CD8-positive, alpha-beta memory T cell (primary cell): ENCODE measurements around the gene SLC5A10. TPM values are rescaled to one million over a fixed set of nuclear protein-coding genes. Genes with fewer than 3 reads are reported as not detected.

Experiments
- CTCF ChIA-PET: fragments of 350-600 bp; sonication (Branson Sonifier 250); formaldehyde crosslinking; loops from one replicate; lab custom pipeline; 2021; ENCODE audit warnings: antibody characterized with exemption; lab: Charles Lee
- POLR2A ChIA-PET: fragments of 350-600 bp; sonication (Branson Sonifier 250); formaldehyde crosslinking; loops from one replicate; lab custom pipeline; 2021; ENCODE audit warnings: antibody characterized with exemption; lab: Charles Lee
- DNase-seq, 5 donors: peaks; one replicate each; pipeline versions ENCODE4 v3.0.0 to v3.0.0-alpha.2; 2020 to 2022; ENCODE audit warnings: mixed read lengths in 1 of 5
- H3K27ac ChIP-seq: one replicate; pipeline ENCODE4 v1.7.0; 2013; ENCODE audit warnings: low read depth, mild to moderate bottlenecking, low read length, moderate library complexity
- H3K27me3 ChIP-seq: 2 replicates; pipeline ENCODE4 v1.7.0; 2013; ENCODE audit warnings: low read length, mild to moderate bottlenecking; ENCODE audit not compliant: insufficient read depth, poor library complexity, severe bottlenecking
- H3K36me3 ChIP-seq: 2 replicates; pipeline ENCODE4 v1.7.0; 2013; ENCODE audit warnings: mild to moderate bottlenecking, low read length, moderate library complexity; ENCODE audit not compliant: insufficient read depth
- H3K4me1 ChIP-seq: 2 replicates; pipeline ENCODE4 v1.7.0; 2013; ENCODE audit warnings: mild to moderate bottlenecking, low read length, moderate library complexity; ENCODE audit not compliant: insufficient read depth
- H3K4me3 ChIP-seq: 2 replicates; pipeline ENCODE4 v1.7.0; 2013; ENCODE audit warnings: mild to moderate bottlenecking, low read length
- H3K9me3 ChIP-seq: 2 replicates; pipeline ENCODE4 v1.7.0; 2013; ENCODE audit warnings: mild to moderate bottlenecking, low read length
- H3K27ac Mint-ChIP-seq, 8 donors: one replicate each; pipeline ENCODE4 v1.8.0; 2020 to 2021; ENCODE audit warnings: mixed read lengths in 8 of 8, mild to moderate bottlenecking in 6 of 8, inconsistent platforms in 3 of 8, moderate library complexity in 3 of 8
- H3K27me3 Mint-ChIP-seq, 2 donors: one replicate each; pipeline ENCODE4 v1.8.0; 2020 to 2021; ENCODE audit warnings: mixed read lengths in 2 of 2, mild to moderate bottlenecking in 1 of 2, moderate library complexity in 1 of 2
- H3K36me3 Mint-ChIP-seq, 3 donors: one replicate each; pipeline ENCODE4 v1.8.0; 2020 to 2021; ENCODE audit warnings: mixed read lengths in 3 of 3, inconsistent platforms in 1 of 3, mild to moderate bottlenecking in 1 of 3
- H3K4me1 Mint-ChIP-seq, 3 donors: one replicate each; pipeline ENCODE4 v1.8.0; 2020 to 2021; ENCODE audit warnings: mixed read lengths in 3 of 3, inconsistent platforms in 1 of 3, mild to moderate bottlenecking in 1 of 3
- H3K4me3 Mint-ChIP-seq, 7 donors: one replicate each; pipeline ENCODE4 v1.8.0; 2020 to 2021; ENCODE audit warnings: mixed read lengths in 7 of 7, mild to moderate bottlenecking in 6 of 7, moderate library complexity in 4 of 7, inconsistent platforms in 2 of 7
- H3K9me3 Mint-ChIP-seq, 5 donors: one replicate each; pipeline ENCODE4 v1.8.0; 2020 to 2022; ENCODE audit warnings: mixed read lengths in 5 of 5, mild to moderate bottlenecking in 3 of 5, moderate library complexity in 2 of 5, inconsistent platforms in 1 of 5
- polyA plus RNA-seq: library from polyadenylated mRNA; unstranded; fragments of 300-500 nt; fragmentation: Illumina TruSeq; gene quantifications from one replicate; pipeline ENCODE4 v1.2.3, GENCODE V29; 2021
- total RNA-seq, 2 experiments: library from RNA; stranded (reverse); gene quantifications; one replicate each; pipeline ENCODE4 v1.2.3, GENCODE V29; 2021

Gene SLC5A10
- total and polyA plus RNA-seq, 3 experiments from 2014 or later: not detected

DNA sequence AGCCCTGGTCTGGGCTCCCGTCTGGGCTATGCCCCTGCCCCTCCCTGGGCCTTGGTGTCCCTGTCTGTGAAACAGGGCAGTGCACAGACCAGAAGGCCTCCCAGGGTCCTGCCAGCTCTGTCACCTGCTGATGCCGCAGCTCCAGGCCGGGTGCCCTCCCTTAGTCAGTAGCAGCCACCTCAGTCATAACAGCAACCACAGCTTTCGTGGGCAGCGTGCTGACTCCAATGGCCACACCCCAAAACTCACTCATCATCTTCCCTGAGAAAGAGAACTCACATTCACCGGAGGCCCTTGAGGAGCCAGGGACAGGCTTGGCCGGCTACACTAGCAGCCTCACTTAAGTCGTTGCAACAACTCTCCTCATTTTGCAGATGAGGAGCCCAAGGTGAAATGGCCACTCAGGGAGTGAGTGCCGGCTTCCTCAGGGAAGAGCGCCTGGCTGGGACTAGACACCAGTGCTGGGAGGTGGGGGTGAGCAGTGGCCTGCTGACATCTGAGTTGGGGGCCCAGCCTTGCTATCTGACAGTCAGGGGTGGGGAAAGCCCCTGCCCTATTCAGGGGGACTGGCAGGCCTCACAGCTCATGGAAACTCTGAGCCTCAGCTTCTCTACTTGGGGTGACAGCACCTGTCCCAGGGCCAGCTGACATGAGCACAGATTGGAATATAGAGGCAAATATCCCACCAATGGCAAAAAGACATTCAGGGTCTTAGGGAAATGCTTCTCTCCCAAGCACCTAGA is 22.6 kb downstream of the SLC5A10 start:
- DNase-seq: no peak
- H3K4me3 ChIP-seq: no peak overlapping the region
- H3K27me3 ChIP-seq: no peaks in the 10 kb centered on the region
- no peaks in the 10 kb centered on the region for H3K36me3 ChIP-seq
- POLR2A ChIA-PET: interaction anchor here (0.5 kb wide), 1 partner anchor 78 kb away, joined by 8 read pairs; no protein-coding TSS in a partner anchor
- no peaks in the 10 kb centered on the region for H3K9me3 Mint-ChIP-seq
- peak overlapping the region in 1 of 8 donors; percentile 58 for H3K27ac Mint-ChIP-seq
- H3K4me1 ChIP-seq: no peaks in the 10 kb centered on the region
- H3K4me3 Mint-ChIP-seq: no peak overlapping the region
- no peak overlapping the region for H3K27ac ChIP-seq
- H3K4me1 Mint-ChIP-seq: peaks cover 0 to 9% (median 2%) of the 10 kb centered on the region in 3 donors
- no peaks in the 10 kb centered on the region for H3K27me3 Mint-ChIP-seq
- peaks cover 0 to 66% (median 0%) of the 10 kb centered on the region in 3 donors for H3K36me3 Mint-ChIP-seq
- no peaks in the 10 kb centered on the region for H3K9me3 ChIP-seq
- CTCF ChIA-PET: interaction anchor here (1.3 kb wide), 1 partner anchor 13 kb away, joined by 3 read pairs; no protein-coding TSS in a partner anchor

DNA sequence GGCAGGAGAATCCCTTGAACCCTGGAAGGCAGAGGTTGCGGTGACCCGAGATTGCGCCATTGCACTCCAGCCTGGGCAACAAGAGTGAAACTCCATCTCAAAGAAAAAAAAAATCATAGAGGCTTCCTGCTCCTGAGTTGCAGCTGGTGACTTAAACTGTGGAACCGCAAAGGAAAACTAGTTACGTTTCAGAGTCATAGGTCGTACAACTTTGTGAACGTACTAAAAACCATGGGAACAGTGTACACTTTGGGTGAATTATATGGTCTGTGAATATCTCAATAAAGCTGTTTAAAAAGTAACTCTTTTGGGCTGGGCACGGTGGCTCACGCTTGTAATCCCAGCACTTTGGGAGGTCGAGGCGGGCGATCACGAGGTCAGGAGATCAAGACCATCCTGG is 23.6 kb downstream of the SLC5A10 start:
- H3K9me3 ChIP-seq: no peaks in the 10 kb centered on the region
- no peaks in the 10 kb centered on the region for H3K4me1 ChIP-seq
- ChIA-PET CTCF (interaction anchor here (0.6 kb wide), 1 partner anchor 17 kb away, joined by 3 read pairs; no protein-coding TSS in a partner anchor), POLR2A (interaction anchor here (0.5 kb wide), 1 partner anchor 79 kb away, joined by 8 read pairs; no protein-coding TSS in a partner anchor)
- H3K27ac ChIP-seq: no peak overlapping the region
- Mint-ChIP-seq H3K27me3 (no peaks in the 10 kb centered on the region), H3K36me3 (peaks cover 0 to 69% (median 0%) of the 10 kb centered on the region in 3 donors), H3K27ac (no peak overlapping the region), H3K4me1 (no peaks in the 10 kb centered on the region), H3K4me3 (no peak overlapping the region), H3K9me3 (no peaks in the 10 kb centered on the region)
- DNase-seq: no peak
- H3K36me3 ChIP-seq: no peaks in the 10 kb centered on the region
- H3K27me3 ChIP-seq: no peaks in the 10 kb centered on the region
- no peak overlapping the region for H3K4me3 ChIP-seq

DNA sequence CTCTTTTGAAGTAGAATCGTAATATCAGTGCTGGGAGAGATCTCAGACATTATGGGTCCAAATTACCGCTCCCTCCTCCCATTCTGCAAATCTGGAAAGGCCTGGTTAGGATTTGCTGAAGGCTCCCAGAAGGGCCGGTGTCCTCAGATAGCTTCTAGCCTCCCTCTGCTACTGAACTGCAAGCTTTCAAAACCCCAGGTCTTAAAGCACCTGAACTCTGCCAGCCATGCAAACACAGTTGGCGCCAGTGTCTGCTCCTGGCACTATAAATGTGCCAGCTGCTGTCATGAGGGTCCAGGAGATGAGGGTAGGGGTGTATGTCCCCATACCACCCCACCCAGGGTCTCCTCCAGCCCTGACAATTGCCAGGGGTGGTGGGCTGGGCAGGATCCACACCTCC is 24.2 kb downstream of the SLC5A10 start:
- Mint-ChIP-seq H3K9me3 (no peaks in the 10 kb centered on the region), H3K4me3 (no peak overlapping the region), H3K27ac (peak overlapping the region in 1 of 8 donors; percentile 15), H3K27me3 (no peaks in the 10 kb centered on the region), H3K4me1 (no peaks in the 10 kb centered on the region), H3K36me3 (peaks cover 0 to 68% (median 0%) of the 10 kb centered on the region in 3 donors)
- Histone ChIP-seq H3K27ac (no peak overlapping the region), H3K27me3 (no peaks in the 10 kb centered on the region), H3K4me1 (no peaks in the 10 kb centered on the region), H3K4me3 (no peak overlapping the region), H3K9me3 (no peaks in the 10 kb centered on the region), H3K36me3 (no peaks in the 10 kb centered on the region)
- CTCF ChIA-PET: interaction anchor here (0.6 kb wide), 1 partner anchor 16 kb away, joined by 3 read pairs; no protein-coding TSS in a partner anchor
- POLR2A ChIA-PET: no interaction called here
- no peak for DNase-seq

DNA sequence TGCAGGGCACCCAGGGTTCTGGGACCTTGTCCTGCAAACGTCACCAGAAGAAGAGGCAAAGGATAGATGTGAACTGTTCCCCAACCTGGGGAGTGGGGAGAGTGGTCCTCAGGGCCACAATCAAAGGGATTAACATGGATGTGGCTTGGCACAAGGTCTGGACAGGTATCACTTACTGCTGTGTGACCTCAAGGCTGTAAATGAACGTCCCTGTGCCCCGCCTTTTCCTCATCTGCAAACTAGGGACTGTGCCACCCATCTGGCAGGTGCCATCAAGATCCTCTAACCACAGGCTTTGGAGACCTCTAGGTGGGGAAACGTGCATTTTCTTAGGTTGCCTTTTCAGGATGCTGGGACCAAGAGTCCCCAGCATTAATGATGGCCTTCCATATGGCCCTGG is 25.1 kb downstream of the SLC5A10 start:
- no peaks in the 10 kb centered on the region for H3K9me3 Mint-ChIP-seq
- Histone ChIP-seq H3K4me1 (no peaks in the 10 kb centered on the region), H3K36me3 (no peaks in the 10 kb centered on the region), H3K27me3 (no peaks in the 10 kb centered on the region), H3K4me3 (no peak overlapping the region), H3K9me3 (no peaks in the 10 kb centered on the region), H3K27ac (no peak overlapping the region)
- H3K36me3 Mint-ChIP-seq: peaks cover 0 to 66% (median 0%) of the 10 kb centered on the region in 3 donors
- no peaks in the 10 kb centered on the region for H3K4me1 Mint-ChIP-seq
- POLR2A ChIA-PET: no interaction called here
- CTCF ChIA-PET: interaction anchor here (1.2 kb wide), 1 partner anchor 16 kb away, joined by 4 read pairs; no protein-coding TSS in a partner anchor
- no peak for DNase-seq
- no peak overlapping the region for H3K4me3 Mint-ChIP-seq
- H3K27ac Mint-ChIP-seq: no peak overlapping the region
- H3K27me3 Mint-ChIP-seq: no peaks in the 10 kb centered on the region

DNA sequence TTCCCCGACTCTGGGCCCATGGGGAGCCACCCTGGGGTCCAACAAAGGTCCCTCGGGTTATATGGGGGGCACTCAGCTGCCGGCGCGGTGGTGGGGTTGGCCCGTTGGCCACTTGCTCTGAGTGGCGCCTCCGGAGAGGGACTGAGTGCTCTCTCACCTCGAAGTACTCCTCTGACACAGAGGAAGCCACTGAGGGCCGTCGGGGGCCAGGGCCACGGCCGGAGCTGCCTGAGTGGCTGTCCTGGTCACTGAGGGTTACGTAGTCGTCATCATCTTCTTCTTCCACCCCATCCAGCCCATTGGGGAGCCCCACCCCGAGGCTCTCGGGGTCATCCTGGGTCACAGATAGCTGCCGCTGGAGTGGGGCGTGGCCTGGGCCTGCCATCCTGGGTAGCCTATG is 25.7 kb downstream of the SLC5A10 start:
- Histone ChIP-seq H3K36me3 (no peaks in the 10 kb centered on the region), H3K4me3 (no peak overlapping the region), H3K4me1 (no peaks in the 10 kb centered on the region), H3K9me3 (no peaks in the 10 kb centered on the region), H3K27me3 (no peaks in the 10 kb centered on the region), H3K27ac (no peak overlapping the region)
- ChIA-PET POLR2A (no interaction called here), CTCF (interaction anchor here (1.0 to 1.2 kb wide), 2 partner anchors 16 to 17 kb away, joined by 3 to 4 read pairs; no protein-coding TSS in a partner anchor)
- Mint-ChIP-seq H3K27me3 (no peaks in the 10 kb centered on the region), H3K4me1 (no peaks in the 10 kb centered on the region), H3K9me3 (no peaks in the 10 kb centered on the region), H3K27ac (peak overlapping the region in 1 of 8 donors; percentile 37), H3K36me3 (peaks cover 0 to 62% (median 0%) of the 10 kb centered on the region in 3 donors), H3K4me3 (no peak overlapping the region)
- DNase-seq: no peak

DNA sequence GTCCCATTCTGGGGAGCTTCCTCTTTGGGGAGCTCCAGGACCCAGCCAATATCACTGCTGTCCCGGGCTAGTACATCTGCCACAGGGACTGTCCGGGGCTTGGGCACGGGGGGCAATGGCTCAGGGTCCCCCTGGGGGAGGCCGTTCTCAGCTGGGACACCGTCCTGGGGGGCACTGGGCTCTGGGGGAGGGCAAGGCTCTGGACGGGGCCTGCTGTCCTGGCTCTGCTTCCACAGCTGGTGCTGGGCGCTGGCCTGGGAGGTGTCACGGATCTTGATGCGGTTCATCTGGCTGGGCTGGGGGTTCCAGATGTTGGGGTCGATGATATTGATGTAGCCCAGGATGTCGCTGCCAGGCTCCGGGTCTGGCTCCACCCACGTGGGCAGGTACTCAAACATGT is 26.1 kb downstream of the SLC5A10 start:
- ChIA-PET POLR2A (no interaction called here), CTCF (interaction anchor here (1.0 kb wide), 1 partner anchor 17 kb away, joined by 3 read pairs; no protein-coding TSS in a partner anchor)
- Mint-ChIP-seq H3K4me3 (no peak overlapping the region), H3K27ac (peak overlapping the region in 1 of 8 donors; percentile 37), H3K36me3 (peaks cover 0 to 61% (median 0%) of the 10 kb centered on the region in 3 donors), H3K4me1 (no peaks in the 10 kb centered on the region), H3K9me3 (no peaks in the 10 kb centered on the region), H3K27me3 (no peaks in the 10 kb centered on the region)
- no peaks in the 10 kb centered on the region for H3K36me3 ChIP-seq
- H3K9me3 ChIP-seq: no peaks in the 10 kb centered on the region
- H3K4me3 ChIP-seq: no peak overlapping the region
- H3K27ac ChIP-seq: no peak overlapping the region
- H3K4me1 ChIP-seq: no peaks in the 10 kb centered on the region
- H3K27me3 ChIP-seq: no peaks in the 10 kb centered on the region
- DNase-seq: no peak

DNA sequence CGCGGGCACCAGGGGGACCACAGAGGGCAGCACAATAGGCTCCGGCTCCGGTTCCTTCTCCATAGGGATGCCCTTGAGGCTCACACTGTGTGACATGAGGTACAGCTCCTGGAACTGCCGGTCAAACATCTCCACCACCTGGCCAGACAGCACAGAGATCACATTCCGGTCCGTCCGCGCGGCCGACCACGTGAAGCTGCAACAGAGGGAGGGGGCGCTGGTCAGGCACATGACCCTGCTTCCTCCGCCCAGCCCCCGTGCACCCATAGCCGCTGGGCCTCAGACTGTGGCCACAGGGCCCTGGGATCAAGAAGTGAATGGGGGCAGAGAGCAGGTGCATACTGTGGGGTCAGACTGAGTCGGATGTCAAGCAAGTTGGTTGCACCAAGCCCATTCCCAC is 26.7 kb downstream of the SLC5A10 start:
- Histone ChIP-seq H3K36me3 (no peaks in the 10 kb centered on the region), H3K27ac (no peak overlapping the region), H3K27me3 (no peaks in the 10 kb centered on the region), H3K4me3 (no peak overlapping the region), H3K4me1 (no peaks in the 10 kb centered on the region), H3K9me3 (no peaks in the 10 kb centered on the region)
- Mint-ChIP-seq H3K36me3 (peaks cover 0 to 60% (median 0%) of the 10 kb centered on the region in 3 donors), H3K27me3 (no peaks in the 10 kb centered on the region), H3K27ac (no peak overlapping the region), H3K4me3 (no peak overlapping the region), H3K9me3 (no peaks in the 10 kb centered on the region), H3K4me1 (no peaks in the 10 kb centered on the region)
- CTCF ChIA-PET: interaction anchor here (1.0 kb wide), 1 partner anchor 18 kb away, joined by 3 read pairs; no protein-coding TSS in a partner anchor
- DNase-seq: no peak
- POLR2A ChIA-PET: interaction anchor here (0.6 kb wide), 1 partner anchor 491 kb away, joined by 3 read pairs; no protein-coding TSS in a partner anchor

DNA sequence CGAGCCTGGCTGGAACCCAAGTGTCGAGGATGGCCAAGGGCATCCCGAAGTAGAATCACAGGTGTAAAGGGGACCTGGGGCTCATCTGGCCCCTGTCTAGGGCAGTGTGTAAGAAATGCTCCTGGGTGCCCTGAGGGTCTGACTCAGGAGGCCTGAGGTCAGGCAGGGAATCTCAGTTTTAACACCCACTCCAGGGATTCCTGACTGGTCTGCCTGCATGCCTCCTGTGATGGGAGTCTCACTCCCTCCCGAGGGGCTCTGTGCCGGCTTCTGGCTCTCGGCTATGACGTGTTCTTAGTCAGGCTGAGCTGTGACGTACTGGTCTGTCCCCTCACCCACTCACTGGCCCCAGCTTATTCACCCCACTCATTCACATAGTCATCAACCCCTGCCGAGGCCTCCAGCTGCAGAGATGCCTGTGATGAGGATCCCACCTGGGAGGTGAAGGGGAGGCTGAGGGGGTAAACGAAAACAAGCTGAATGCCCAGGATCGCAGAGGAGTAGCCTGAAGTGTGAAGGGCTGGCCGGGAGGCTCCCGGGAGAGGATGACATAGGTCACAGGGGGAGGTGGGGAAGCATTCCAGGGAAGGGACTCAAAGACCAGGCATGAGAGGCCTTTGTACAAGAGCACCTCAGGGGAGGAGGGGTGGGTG is 28.8 kb downstream of the SLC5A10 start:
- Mint-ChIP-seq H3K27me3 (no peaks in the 10 kb centered on the region), H3K4me3 (no peak overlapping the region), H3K27ac (peak overlapping the region in 1 of 8 donors; percentile 73), H3K9me3 (no peaks in the 10 kb centered on the region), H3K4me1 (no peaks in the 10 kb centered on the region), H3K36me3 (peaks cover 0 to 61% (median 2%) of the 10 kb centered on the region in 3 donors)
- H3K36me3 ChIP-seq: no peaks in the 10 kb centered on the region
- H3K4me3 ChIP-seq: no peak overlapping the region
- no peaks in the 10 kb centered on the region for H3K9me3 ChIP-seq
- H3K27ac ChIP-seq: no peak overlapping the region
- ChIA-PET POLR2A (no interaction called here), CTCF (no interaction called here)
- no peaks in the 10 kb centered on the region for H3K4me1 ChIP-seq
- no peaks in the 10 kb centered on the region for H3K27me3 ChIP-seq
- no peak for DNase-seq
